ENCODE measurements around the gene UBAC1. TPM values are rescaled to one million over a fixed set of nuclear protein-coding genes. Genes with fewer than 3 reads are reported as not detected.
"Not testable (repeated sequence)": the region's sequence is repeated elsewhere in the genome, so short reads cannot be mapped to it uniquely, and the experiment has no call there.

Gene UBAC1
- polyA plus RNA-seq, 1 donor from 2014 or later, result 92.3 TPM

DNA sequence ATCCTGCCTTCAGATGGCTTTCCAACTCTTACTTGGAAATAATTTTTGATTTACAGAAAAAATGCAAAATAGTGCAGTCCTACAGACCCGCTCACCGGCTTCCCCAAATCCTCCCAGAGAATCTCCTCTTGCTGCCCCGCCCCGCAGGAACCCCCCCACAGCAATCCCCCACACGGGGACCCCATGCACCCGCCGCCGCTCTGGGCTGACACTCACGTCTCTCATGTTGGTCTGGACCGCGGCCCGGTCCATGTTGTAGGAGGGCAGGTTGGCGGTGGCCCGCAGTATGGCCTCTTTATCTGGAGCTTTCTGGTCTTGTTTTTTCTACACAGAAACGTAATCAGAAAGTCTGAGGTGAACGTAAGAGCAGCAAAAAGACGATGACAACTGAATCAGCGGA is 13.6 kb downstream of the UBAC1 start:
- H3K27ac ChIP-seq (ENCODE audit: low read length), result no peak overlapping the region
- H4K20me1 ChIP-seq (ENCODE audit: insufficient read depth), result no peaks in the 10 kb centered on the region
- H3K9ac ChIP-seq (ENCODE audit: low read length), result no peak overlapping the region
- no peak overlapping the region for H3K4me2 ChIP-seq (ENCODE audit: low read length)
- H3K79me2 ChIP-seq (replicated peaks; ENCODE audit: insufficient read depth, low read length), result no peaks in the 10 kb centered on the region
- no peaks in the 10 kb centered on the region for H3K36me3 ChIP-seq (ENCODE audit: insufficient read depth, low read length)
- H3K27me3 ChIP-seq (ENCODE audit: insufficient read depth, low read depth, low read length), result no peaks in the 10 kb centered on the region
- no peaks in the 10 kb centered on the region for H3K9me2 ChIP-seq (ENCODE audit: insufficient read depth, low read length)
- TF ChIP-seq TAF1 (IDR thresholded peaks at IDR 0.05; ENCODE audit: low read depth) (no peak), RAD21 (conservative IDR thresholded peaks at IDR 0.05) (no peak), EP300 (conservative IDR thresholded peaks at IDR 0.05; ENCODE audit: poor library complexity, severe bottlenecking) (no peak), POLR2AphosphoS5 (IDR thresholded peaks at IDR 0.05) (no peak), MXI1 (conservative IDR thresholded peaks at IDR 0.05; ENCODE audit: poor library complexity, severe bottlenecking) (no peak), EZH2 (IDR thresholded peaks at IDR 0.05; ENCODE audit: borderline replicate concordance, insufficient read depth, low read length, poor library complexity, severe bottlenecking) (no peak), SMC3 (conservative IDR thresholded peaks at IDR 0.05; ENCODE audit: poor library complexity) (no peak)
- TF ChIP-seq, protein P1, sequence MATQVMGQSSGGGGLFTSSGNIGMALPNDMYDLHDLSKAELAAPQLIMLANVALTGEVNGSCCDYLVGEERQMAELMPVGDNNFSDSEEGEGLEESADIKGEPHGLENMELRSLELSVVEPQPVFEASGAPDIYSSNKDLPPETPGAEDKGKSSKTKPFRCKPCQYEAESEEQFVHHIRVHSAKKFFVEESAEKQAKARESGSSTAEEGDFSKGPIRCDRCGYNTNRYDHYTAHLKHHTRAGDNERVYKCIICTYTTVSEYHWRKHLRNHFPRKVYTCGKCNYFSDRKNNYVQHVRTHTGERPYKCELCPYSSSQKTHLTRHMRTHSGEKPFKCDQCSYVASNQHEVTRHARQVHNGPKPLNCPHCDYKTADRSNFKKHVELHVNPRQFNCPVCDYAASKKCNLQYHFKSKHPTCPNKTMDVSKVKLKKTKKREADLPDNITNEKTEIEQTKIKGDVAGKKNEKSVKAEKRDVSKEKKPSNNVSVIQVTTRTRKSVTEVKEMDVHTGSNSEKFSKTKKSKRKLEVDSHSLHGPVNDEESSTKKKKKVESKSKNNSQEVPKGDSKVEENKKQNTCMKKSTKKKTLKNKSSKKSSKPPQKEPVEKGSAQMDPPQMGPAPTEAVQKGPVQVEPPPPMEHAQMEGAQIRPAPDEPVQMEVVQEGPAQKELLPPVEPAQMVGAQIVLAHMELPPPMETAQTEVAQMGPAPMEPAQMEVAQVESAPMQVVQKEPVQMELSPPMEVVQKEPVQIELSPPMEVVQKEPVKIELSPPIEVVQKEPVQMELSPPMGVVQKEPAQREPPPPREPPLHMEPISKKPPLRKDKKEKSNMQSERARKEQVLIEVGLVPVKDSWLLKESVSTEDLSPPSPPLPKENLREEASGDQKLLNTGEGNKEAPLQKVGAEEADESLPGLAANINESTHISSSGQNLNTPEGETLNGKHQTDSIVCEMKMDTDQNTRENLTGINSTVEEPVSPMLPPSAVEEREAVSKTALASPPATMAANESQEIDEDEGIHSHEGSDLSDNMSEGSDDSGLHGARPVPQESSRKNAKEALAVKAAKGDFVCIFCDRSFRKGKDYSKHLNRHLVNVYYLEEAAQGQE (IDR thresholded peaks at IDR 0.05; ENCODE audit: borderline replicate concordance), result no peak
- TF ChIP-seq, protein P2, sequence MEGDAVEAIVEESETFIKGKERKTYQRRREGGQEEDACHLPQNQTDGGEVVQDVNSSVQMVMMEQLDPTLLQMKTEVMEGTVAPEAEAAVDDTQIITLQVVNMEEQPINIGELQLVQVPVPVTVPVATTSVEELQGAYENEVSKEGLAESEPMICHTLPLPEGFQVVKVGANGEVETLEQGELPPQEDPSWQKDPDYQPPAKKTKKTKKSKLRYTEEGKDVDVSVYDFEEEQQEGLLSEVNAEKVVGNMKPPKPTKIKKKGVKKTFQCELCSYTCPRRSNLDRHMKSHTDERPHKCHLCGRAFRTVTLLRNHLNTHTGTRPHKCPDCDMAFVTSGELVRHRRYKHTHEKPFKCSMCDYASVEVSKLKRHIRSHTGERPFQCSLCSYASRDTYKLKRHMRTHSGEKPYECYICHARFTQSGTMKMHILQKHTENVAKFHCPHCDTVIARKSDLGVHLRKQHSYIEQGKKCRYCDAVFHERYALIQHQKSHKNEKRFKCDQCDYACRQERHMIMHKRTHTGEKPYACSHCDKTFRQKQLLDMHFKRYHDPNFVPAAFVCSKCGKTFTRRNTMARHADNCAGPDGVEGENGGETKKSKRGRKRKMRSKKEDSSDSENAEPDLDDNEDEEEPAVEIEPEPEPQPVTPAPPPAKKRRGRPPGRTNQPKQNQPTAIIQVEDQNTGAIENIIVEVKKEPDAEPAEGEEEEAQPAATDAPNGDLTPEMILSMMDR (IDR thresholded peaks at IDR 0.05; ENCODE audit: poor library complexity, severe bottlenecking), result no peak
- H2AFZ ChIP-seq (ENCODE audit: low read depth, low read length), result no peak overlapping the region
- H3K9me3 ChIP-seq (ENCODE audit: low read length), result no peaks in the 10 kb centered on the region
- no peaks in the 10 kb centered on the region for H3F3A ChIP-seq (ENCODE audit: insufficient read depth, low read length, poor library complexity, severe bottlenecking)
- H3K4me3 ChIP-seq (ENCODE audit: low read length), result no peak overlapping the region

DNA sequence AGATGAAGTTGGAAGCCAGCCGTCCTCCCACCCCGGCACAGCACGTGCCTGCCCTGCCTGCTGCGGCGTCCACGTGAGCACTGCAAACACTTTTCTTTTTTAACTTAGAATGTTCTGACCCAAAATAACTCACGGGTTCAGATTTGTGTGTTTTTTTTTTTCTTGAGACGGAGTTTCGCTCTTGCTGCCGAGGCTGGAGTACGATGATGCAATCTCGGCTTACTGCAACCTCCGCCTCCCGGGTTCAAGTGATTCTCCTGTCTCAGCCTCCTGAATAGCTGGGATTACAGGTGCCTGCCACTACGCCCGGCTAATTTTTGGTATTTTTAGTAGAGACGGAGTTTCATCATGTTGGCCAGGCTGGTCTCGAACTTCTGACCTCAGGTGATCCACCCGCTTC is 14.1 kb downstream of the UBAC1 start:
- not testable (repeated sequence) for H3K36me3 ChIP-seq (ENCODE audit: insufficient read depth, low read length); H3K27me3 ChIP-seq (ENCODE audit: insufficient read depth, low read depth, low read length); H3K4me3 ChIP-seq (ENCODE audit: low read length); H3K4me2 ChIP-seq (ENCODE audit: low read length); H3K27ac ChIP-seq (ENCODE audit: low read length); H3K79me2 ChIP-seq (replicated peaks; ENCODE audit: insufficient read depth, low read length); H4K20me1 ChIP-seq (ENCODE audit: insufficient read depth); H2AFZ ChIP-seq (ENCODE audit: low read depth, low read length); H3K9me3 ChIP-seq (ENCODE audit: low read length); H3F3A ChIP-seq (ENCODE audit: insufficient read depth, low read length, poor library complexity, severe bottlenecking); H3K9me2 ChIP-seq (ENCODE audit: insufficient read depth, low read length); H3K9ac ChIP-seq (ENCODE audit: low read length)

DNA sequence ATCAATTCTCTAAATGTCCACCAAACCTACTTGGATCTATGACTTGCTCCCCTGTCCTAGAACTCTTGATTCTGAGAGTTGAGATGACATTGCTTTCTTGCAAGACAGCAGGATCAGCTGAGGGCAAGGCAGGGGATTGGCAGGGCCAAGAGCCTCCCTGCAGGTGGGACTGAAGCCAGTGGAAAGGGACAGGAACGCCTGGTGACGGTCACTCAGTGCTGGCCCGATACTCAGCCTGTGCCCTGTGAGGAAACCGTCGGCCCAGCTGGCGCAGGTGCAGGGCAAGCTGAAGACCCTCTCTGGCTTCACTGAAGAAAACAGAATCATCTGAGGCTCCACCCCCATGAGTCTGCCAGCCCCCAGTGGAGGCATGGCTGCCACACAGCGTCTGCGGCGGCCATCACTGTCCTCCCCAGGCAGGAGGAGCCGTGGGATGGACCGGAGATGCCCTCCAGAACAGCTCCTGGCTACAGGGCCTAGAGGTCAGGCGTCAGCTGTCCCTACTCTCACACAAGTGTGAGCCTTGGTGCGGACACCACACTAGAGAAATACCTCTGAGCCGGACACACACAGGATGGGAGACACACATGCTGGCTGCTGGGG is 14.7 kb downstream of the UBAC1 start:
- Histone ChIP-seq H3K36me3 (ENCODE audit: insufficient read depth, low read length) (no peaks in the 10 kb centered on the region), H3K9me2 (ENCODE audit: insufficient read depth, low read length) (no peaks in the 10 kb centered on the region), H3K27me3 (ENCODE audit: insufficient read depth, low read depth, low read length) (no peaks in the 10 kb centered on the region), H2AFZ (ENCODE audit: low read depth, low read length) (no peak overlapping the region), H4K20me1 (ENCODE audit: insufficient read depth) (no peaks in the 10 kb centered on the region), H3K9ac (ENCODE audit: low read length) (no peak overlapping the region), H3K4me2 (ENCODE audit: low read length) (no peak overlapping the region), H3K27ac (ENCODE audit: low read length) (no peak overlapping the region), H3K9me3 (ENCODE audit: low read length) (no peaks in the 10 kb centered on the region), H3K79me2 (replicated peaks; ENCODE audit: insufficient read depth, low read length) (no peaks in the 10 kb centered on the region), H3F3A (ENCODE audit: insufficient read depth, low read length, poor library complexity, severe bottlenecking) (no peaks in the 10 kb centered on the region), H3K4me3 (ENCODE audit: low read length) (no peak overlapping the region)
- TF ChIP-seq SMC3 (conservative IDR thresholded peaks at IDR 0.05; ENCODE audit: poor library complexity) (no peak), POLR2AphosphoS5 (IDR thresholded peaks at IDR 0.05) (no peak), TAF1 (IDR thresholded peaks at IDR 0.05; ENCODE audit: low read depth) (no peak), RAD21 (conservative IDR thresholded peaks at IDR 0.05) (no peak), MXI1 (conservative IDR thresholded peaks at IDR 0.05; ENCODE audit: poor library complexity, severe bottlenecking) (no peak), EZH2 (IDR thresholded peaks at IDR 0.05; ENCODE audit: borderline replicate concordance, insufficient read depth, low read length, poor library complexity, severe bottlenecking) (no peak), EP300 (conservative IDR thresholded peaks at IDR 0.05; ENCODE audit: poor library complexity, severe bottlenecking) (no peak)
- TF ChIP-seq, protein P2 (IDR thresholded peaks at IDR 0.05; ENCODE audit: poor library complexity, severe bottlenecking), result no peak
- TF ChIP-seq, protein P1 (IDR thresholded peaks at IDR 0.05; ENCODE audit: borderline replicate concordance), result no peak
